ENCODE measurements around the gene URAD. TPM values are rescaled to one million over a fixed set of nuclear protein-coding genes. Genes with fewer than 3 reads are reported as not detected.
A peak's percentile ranks its signal among the peaks of the same experiment; 100 is the strongest.

URAD gene
- total RNA-seq, 2 experiments from 2014 or later: not detected

DNA sequence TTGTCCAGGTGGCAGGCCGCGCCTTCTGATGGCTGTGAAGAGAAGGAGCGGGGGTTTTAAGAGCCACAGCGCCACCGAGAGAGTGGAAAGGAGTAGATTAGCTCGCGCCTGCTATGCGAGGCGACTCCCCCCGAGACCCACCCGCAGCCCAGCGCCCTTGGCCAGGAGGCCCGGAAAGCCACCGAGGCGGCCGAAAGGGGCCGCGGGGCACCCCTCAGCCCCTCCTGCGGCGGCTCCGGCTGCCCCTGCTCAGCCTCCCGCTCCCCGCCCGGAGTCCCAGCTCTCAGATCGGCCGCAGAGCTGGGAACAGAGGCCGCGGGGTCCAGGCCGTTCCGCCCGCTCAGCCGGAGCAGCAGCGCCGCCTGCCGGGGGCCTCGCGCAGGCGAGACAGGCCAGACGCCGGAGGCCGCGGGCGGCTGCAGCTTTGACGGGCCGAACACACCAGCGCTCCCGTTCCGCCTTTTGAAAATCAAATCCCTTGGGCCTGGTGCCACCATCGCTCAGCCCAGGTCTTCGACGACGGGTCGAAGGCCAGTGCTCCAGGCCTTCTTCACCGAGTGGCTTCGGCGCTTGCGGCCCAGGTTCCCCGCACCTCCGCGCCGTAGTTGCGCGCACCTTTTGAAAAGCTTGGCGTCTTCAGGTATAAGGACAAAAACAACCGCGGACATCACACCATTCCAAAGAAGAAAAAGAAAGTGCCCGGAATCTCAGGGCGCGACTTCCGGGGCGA lies 34.7 kb downstream of the URAD start:
- Mint-ChIP-seq H3K4me1 (peaks cover 11% of the 10 kb centered on the region), H3K27ac (no peak overlapping the region), H3K36me3 (no peaks in the 10 kb centered on the region), H3K9me3 (ENCODE audit: low read depth) (no peaks in the 10 kb centered on the region), H3K27me3 (peaks cover 71% of the 10 kb centered on the region), H3K4me3 (peak overlapping the region; percentile 59)
- peak; percentile 68 for DNase-seq
- CTCF ChIA-PET: interaction anchor here (0.7 to 4.9 kb wide), 35 partner anchors 9 to 581 kb away, joined by 3 to 28 read pairs (median 4); partner anchors contain the start of genes CDX2 and PDX1
- peak; percentile 96 for ATAC-seq

GRCh38 chr13:27952876-27953675 lies 35.4 kb downstream of the URAD start:
- Mint-ChIP-seq H3K4me1 (peaks cover 11% of the 10 kb centered on the region), H3K9me3 (ENCODE audit: low read depth) (no peaks in the 10 kb centered on the region), H3K36me3 (no peaks in the 10 kb centered on the region), H3K27ac (no peak overlapping the region), H3K4me3 (peak overlapping the region; percentile 39), H3K27me3 (peaks cover 65% of the 10 kb centered on the region)
- CTCF ChIA-PET: interaction anchor here (0.8 to 4.9 kb wide), 28 partner anchors 9 to 580 kb away, joined by 3 to 28 read pairs (median 4); partner anchors contain the start of genes CDX2 and PDX1
- ATAC-seq (no peak), DNase-seq (no peak)

- Mint-ChIP-seq H3K9me3 (ENCODE audit: low read depth) (no peaks in the 10 kb centered on the region), H3K27ac (no peak overlapping the region), H3K27me3 (peaks cover 13% of the 10 kb centered on the region), H3K4me1 (no peaks in the 10 kb centered on the region), H3K36me3 (no peaks in the 10 kb centered on the region), H3K4me3 (no peak overlapping the region)
- DNase-seq: no peak
- CTCF ChIA-PET: interaction anchor here (2.9 kb wide), 1 partner anchor 11 kb away, joined by 15 read pairs; no protein-coding TSS in a partner anchor
- no peak for ATAC-seq
Measured at GRCh38 chr13:27942972-27943371, 45.5 kb downstream of the URAD start.

DNA sequence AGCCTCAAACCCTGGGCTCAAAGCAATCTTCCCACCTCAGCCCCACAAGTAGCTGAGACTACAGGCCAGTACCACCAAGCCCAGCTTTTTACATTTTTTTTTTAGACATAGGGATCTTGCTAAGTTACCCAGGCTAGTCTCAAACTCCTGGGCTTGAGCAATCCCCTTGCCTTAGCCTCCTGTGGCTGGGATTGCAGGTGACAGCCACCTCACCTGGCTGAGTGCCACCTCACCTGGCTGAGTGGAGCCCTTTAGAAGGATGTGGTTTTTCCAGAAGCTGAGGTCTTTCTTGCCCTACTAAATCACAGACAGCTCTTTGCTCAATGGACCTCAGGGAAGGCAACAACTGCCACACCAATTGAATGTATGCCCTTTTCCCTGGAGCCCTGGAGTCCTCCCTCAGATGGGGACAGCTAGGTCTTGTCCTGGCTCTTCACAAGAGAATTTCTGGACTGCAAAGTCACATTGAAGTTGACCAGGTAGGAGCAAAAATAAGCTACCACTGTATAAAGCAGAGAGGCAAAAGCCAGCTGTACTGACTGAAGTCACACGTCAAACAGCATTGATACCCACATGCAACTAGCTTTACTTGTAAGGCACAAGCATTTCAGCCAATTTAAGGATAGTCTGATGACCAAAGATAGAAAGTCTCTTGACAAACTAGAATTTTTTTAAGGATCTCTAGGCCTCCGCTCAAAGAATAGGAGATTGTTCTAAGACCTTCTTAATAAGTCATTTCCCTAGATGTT lies 54.7 kb downstream of the URAD start:
- H3K4me3 Mint-ChIP-seq: no peak overlapping the region
- no peaks in the 10 kb centered on the region for H3K9me3 Mint-ChIP-seq (ENCODE audit: low read depth)
- no peaks in the 10 kb centered on the region for H3K36me3 Mint-ChIP-seq
- peaks cover 39% of the 10 kb centered on the region for H3K27me3 Mint-ChIP-seq
- DNase-seq (no peak), ATAC-seq (no peak)
- H3K4me1 Mint-ChIP-seq: no peaks in the 10 kb centered on the region
- no peak overlapping the region for H3K27ac Mint-ChIP-seq
- CTCF ChIA-PET: interaction anchor here (0.7 to 1.7 kb wide), 4 partner anchors 20 to 107 kb away, joined by 3 to 14 read pairs (median 4); no protein-coding TSS in a partner anchor

GRCh38 chr13:27933118-27933517 lies 55.4 kb downstream of the URAD start:
- Mint-ChIP-seq H3K27ac (no peak overlapping the region), H3K4me1 (no peaks in the 10 kb centered on the region), H3K9me3 (ENCODE audit: low read depth) (no peaks in the 10 kb centered on the region), H3K27me3 (peaks cover 45% of the 10 kb centered on the region), H3K36me3 (no peaks in the 10 kb centered on the region), H3K4me3 (no peak overlapping the region)
- no peak for ATAC-seq
- no peak for DNase-seq
- CTCF ChIA-PET: interaction anchor here (0.7 to 1.7 kb wide), 3 partner anchors 21 to 107 kb away, joined by 3 to 14 read pairs (median 4); no protein-coding TSS in a partner anchor

DNA sequence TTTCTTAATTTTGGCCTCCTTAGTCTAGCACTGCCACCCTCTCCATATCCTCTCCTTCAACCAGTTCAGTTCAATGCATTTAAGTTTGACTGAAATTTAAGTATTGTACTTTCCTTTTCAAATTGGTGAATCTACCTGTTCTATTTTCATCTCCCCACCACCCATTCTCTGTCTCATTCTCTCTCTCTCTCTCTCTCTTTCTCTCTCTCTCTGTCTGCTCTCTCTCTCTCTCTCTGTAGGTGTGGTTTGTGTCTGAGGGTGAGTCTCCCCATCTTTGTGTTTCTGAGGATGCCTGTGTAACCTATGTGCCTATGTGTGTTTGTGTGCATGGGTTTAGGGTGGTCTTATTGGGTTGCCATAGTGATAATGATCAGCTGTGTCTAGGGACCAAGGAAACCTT lies 58.6 kb downstream of the URAD start:
- peak overlapping the region; percentile 53 for H3K27ac Mint-ChIP-seq
- no peak overlapping the region for H3K4me3 Mint-ChIP-seq
- peaks cover 4% of the 10 kb centered on the region for H3K4me1 Mint-ChIP-seq
- no peak for ATAC-seq
- H3K36me3 Mint-ChIP-seq: no peaks in the 10 kb centered on the region
- no peaks in the 10 kb centered on the region for H3K9me3 Mint-ChIP-seq (ENCODE audit: low read depth)
- H3K27me3 Mint-ChIP-seq: peaks cover 75% of the 10 kb centered on the region
- CTCF ChIA-PET: interaction anchor here (1.6 kb wide), 1 partner anchor 24 kb away, joined by 5 read pairs; no protein-coding TSS in a partner anchor
- no peak for DNase-seq

GRCh38 chr13:27928805-27929753 lies 59.4 kb downstream of the URAD start:
- no peaks in the 10 kb centered on the region for H3K36me3 Mint-ChIP-seq

GRCh38 chr13:27928353-27928804 lies 60.1 kb downstream of the URAD start:
- Mint-ChIP-seq H3K36me3 (no peaks in the 10 kb centered on the region), H3K4me3 (no peak overlapping the region), H3K27ac (no peak overlapping the region), H3K4me1 (peaks cover 4% of the 10 kb centered on the region), H3K9me3 (ENCODE audit: low read depth) (no peaks in the 10 kb centered on the region), H3K27me3 (peaks cover 80% of the 10 kb centered on the region)
- DNase-seq (no peak), ATAC-seq (no peak)
- CTCF ChIA-PET: interaction anchor here (1.0 kb wide), 2 partner anchors 98 to 102 kb away, joined by 3 to 4 read pairs; no protein-coding TSS in a partner anchor

More at GRCh38 chr13:27928805-27929753, 59.4 kb downstream of the URAD start:
- peaks cover 79% of the 10 kb centered on the region for H3K27me3 Mint-ChIP-seq
- no peak for DNase-seq
- no peak overlapping the region for H3K27ac Mint-ChIP-seq
- peaks cover 4% of the 10 kb centered on the region for H3K4me1 Mint-ChIP-seq
- no peak for ATAC-seq
- H3K4me3 Mint-ChIP-seq: no peak overlapping the region
- CTCF ChIA-PET: interaction anchor here (1.0 to 1.6 kb wide), 2 partner anchors 25 to 103 kb away, joined by 4 to 5 read pairs; no protein-coding TSS in a partner anchor
- H3K9me3 Mint-ChIP-seq (ENCODE audit: low read depth): no peaks in the 10 kb centered on the region

Other genes starting within 250 kb of the URAD start
- gene GSX1, start 196.2 kb downstream of the URAD start, total RNA-seq: not detected
- gene PDX1, start 68.7 kb downstream of the URAD start, total RNA-seq: not detected
- gene CDX2, start 19.4 kb downstream of the URAD start, total RNA-seq: not detected
- not detected for gene FLT3, start 111.9 kb upstream of the URAD start, total RNA-seq
- 10 to 100 TPM; 34.1 to 40.7 TPM for gene PAN3, start 149.9 kb upstream of the URAD start, total RNA-seq